A673 (cell line): Measurements from ENCODE around the gene PJA2. TPM values are rescaled to one million over a fixed set of nuclear protein-coding genes. Genes with fewer than 3 reads are reported as not detected.

Source experiments
- BruUV-seq: library from RNA; stranded (reverse); fragments of 400-500 nt; replicated peaks from 2 replicates; lab custom pipeline; 2021; lab: Mats Ljungman, UMichigan
- CTCF ChIA-PET: fragments of 300-600 bp; sonication (Branson Sonifier 250); formaldehyde crosslinking; loops from one replicate; lab custom pipeline; 2022; ENCODE audit warnings: antibody characterized with exemption; lab: Charles Lee
- POLR2A ChIA-PET: fragments of 300-600 bp; sonication (Branson Sonifier 250); formaldehyde crosslinking; loops from one replicate; lab custom pipeline; 2022; ENCODE audit warnings: antibody characterized with exemption; ENCODE audit not compliant: low non-redundant PET; lab: Charles Lee
- DNase-seq: peaks from one replicate; pipeline ENCODE4 v3.0.0-alpha.2; 2015; ENCODE audit warnings: low spot score
- H3K27ac ChIP-seq: fragments of 200-600 bp; sonication (generic); 2 replicates; pipeline ENCODE4 v1.5.1; 2016; ENCODE audit warnings: mixed run types, low read depth, mild to moderate bottlenecking, mixed read lengths, antibody characterized with exemption, low read length; ENCODE audit not compliant: poor library complexity, severe bottlenecking
- H3K27me3 ChIP-seq: fragments of 200-600 bp; sonication (generic); replicated peaks from 2 replicates; pipeline ENCODE4 v1.6.1; 2017; ENCODE audit warnings: mixed run types, low read depth, mild to moderate bottlenecking, mixed read lengths, antibody characterized with exemption, low read length; ENCODE audit not compliant: insufficient read depth, poor library complexity
- H3K36me3 ChIP-seq: fragments of 200-600 bp; sonication (generic); 2 replicates; pipeline ENCODE4 v1.6.1; 2016; ENCODE audit warnings: mixed run types, mild to moderate bottlenecking, mixed read lengths, antibody characterized with exemption, low read length; ENCODE audit not compliant: insufficient read depth, poor library complexity, severe bottlenecking
- H3K4me1 ChIP-seq: fragments of 200-600 bp; sonication (generic); 2 replicates; pipeline ENCODE4 v1.6.1; 2017; ENCODE audit warnings: mixed run types, mild to moderate bottlenecking, mixed read lengths, antibody characterized with exemption, low read length; ENCODE audit not compliant: insufficient read depth, poor library complexity, severe bottlenecking
- H3K4me3 ChIP-seq: fragments of 200-600 bp; sonication (generic); 2 replicates; pipeline ENCODE4 v1.5.1; 2016; ENCODE audit warnings: low read depth, mixed run types, mild to moderate bottlenecking, mixed read lengths, low read length; ENCODE audit not compliant: poor library complexity, severe bottlenecking
- H3K9me3 ChIP-seq: fragments of 200-600 bp; sonication (generic); 2 replicates; pipeline ENCODE4 v1.6.1; 2016; ENCODE audit warnings: mixed run types, low read depth, mild to moderate bottlenecking, mixed read lengths, antibody characterized with exemption, low read length; ENCODE audit not compliant: poor library complexity, severe bottlenecking
- CTCF ChIP-seq: fragments of 300-800, 200-600 bp; sonication (generic); conservative IDR thresholded peaks from 2 replicates; pipeline ENCODE4 v1.5.1; 2017; ENCODE audit warnings: low read depth, mild to moderate bottlenecking, antibody characterized with exemption, low read length, moderate library complexity, mixed read lengths
- EZH2 ChIP-seq: fragments of 200-600 bp; sonication (generic); IDR thresholded peaks from 2 replicates; pipeline ENCODE4 v1.6.1; 2017; ENCODE audit warnings: borderline replicate concordance, low read depth, mild to moderate bottlenecking, mixed read lengths, antibody characterized with exemption, low read length; ENCODE audit not compliant: poor library complexity, severe bottlenecking
- intact Hi-C: fragments of 100-400 bp; cut with micrococcal nuclease; formaldehyde crosslinking; loops from one replicate; pipeline ENCODE4 v1.10.0; 2022; ENCODE audit not compliant: unreplicated experiment
- total RNA-seq: library from RNA; stranded (reverse); gene quantifications from 2 replicates; pipeline ENCODE4 v1.2.3, GENCODE V29; 2021

PJA2 gene
- total RNA-seq, 1 experiment from 2014 or later = 47.3 TPM

GRCh38 chr5:109347252-109347888 lies 62.4 kb downstream of the PJA2 start:
- no peaks in the 10 kb centered on the region for H3K9me3 ChIP-seq
- intact Hi-C loops = no loop called here
- H3K4me3 ChIP-seq = no peak overlapping the region
- ChIA-PET CTCF (no interaction called here), POLR2A (no interaction called here)
- no peaks in the 10 kb centered on the region for H3K27me3 ChIP-seq
- TF ChIP-seq EZH2 (no peak), CTCF (peak; percentile 23; the same call in 1 of the 2 replicates)
- no peaks in the 10 kb centered on the region for H3K4me1 ChIP-seq
- H3K27ac ChIP-seq = no peak overlapping the region
- peak; percentile 37 for DNase-seq
- peaks cover 15% of the 10 kb centered on the region for H3K36me3 ChIP-seq
- BruUV-seq = no TSS peak

- Histone ChIP-seq H3K27ac (no peak overlapping the region), H3K36me3 (peaks cover 15% of the 10 kb centered on the region), H3K9me3 (no peaks in the 10 kb centered on the region), H3K4me1 (no peaks in the 10 kb centered on the region), H3K27me3 (no peaks in the 10 kb centered on the region), H3K4me3 (no peak overlapping the region)
- POLR2A ChIA-PET = no interaction called here
- BruUV-seq = no TSS peak
- intact Hi-C loops = no loop called here
- DNase-seq = no peak
- no peak for TF ChIP-seq CTCF
- TF ChIP-seq EZH2 = no peak
- CTCF ChIA-PET = no interaction called here
Observed at GRCh38 chr5:109345699-109346098, 64.1 kb downstream of the PJA2 start.

- peaks cover 25% of the 10 kb centered on the region for H3K36me3 ChIP-seq
- H3K4me3 ChIP-seq = no peak overlapping the region
- ChIA-PET POLR2A (no interaction called here), CTCF (no interaction called here)
- no peak for DNase-seq
- TF ChIP-seq EZH2 = no peak
- TF ChIP-seq CTCF = no peak
- H3K9me3 ChIP-seq = no peaks in the 10 kb centered on the region
- peaks cover 3% of the 10 kb centered on the region for H3K4me1 ChIP-seq
- no peaks in the 10 kb centered on the region for H3K27me3 ChIP-seq
- no peak overlapping the region for H3K27ac ChIP-seq
- no TSS peak for BruUV-seq
- intact Hi-C loops = no loop called here
Observed at GRCh38 chr5:109340351-109340750, 69.4 kb downstream of the PJA2 start.
